Mesenchymal stem cell (in vitro differentiated cells and primary cell): ENCODE measurements around the gene SLC25A21.

ENCODE experiments used
- DNase-seq: peaks from one replicate; pipeline ENCODE4 v3.0.0-alpha.2; 2013
- H2AFZ ChIP-seq: one replicate; pipeline ENCODE4 v1.6.1; 2013; ENCODE audit warnings: low read depth, mild to moderate bottlenecking, control low read depth, inconsistent platforms, low read length, moderate library complexity
- H2AK5ac ChIP-seq: 2 replicates; pipeline ENCODE4 v1.6.1; 2013; ENCODE audit warnings: low read length, moderate library complexity, mild to moderate bottlenecking, inconsistent platforms; ENCODE audit not compliant: severe bottlenecking
- H2BK120ac ChIP-seq: one replicate; pipeline ENCODE4 v1.6.1; 2013; ENCODE audit warnings: low read depth, mild to moderate bottlenecking, inconsistent platforms, low read length, moderate library complexity
- H2BK12ac ChIP-seq, 2 experiments: one replicate each; pipeline ENCODE4 v1.6.1; 2013; ENCODE audit warnings: inconsistent platforms in 2 of 2, low read length in 2 of 2, mild to moderate bottlenecking in 2 of 2, moderate library complexity in 2 of 2, control low read depth in 1 of 2
- H2BK15ac ChIP-seq: one replicate; pipeline ENCODE4 v1.6.1; 2013; ENCODE audit warnings: mild to moderate bottlenecking, low read depth, inconsistent platforms; ENCODE audit not compliant: poor library complexity, severe bottlenecking
- H2BK5ac ChIP-seq: 2 replicates; pipeline ENCODE4 v1.6.1; 2013; ENCODE audit warnings: low read depth, mild to moderate bottlenecking, low read length, control low read depth, inconsistent platforms; ENCODE audit not compliant: poor library complexity, severe bottlenecking
- H3K14ac ChIP-seq, 2 experiments: one replicate each; pipeline ENCODE4 v1.6.1; 2013; ENCODE audit warnings: inconsistent platforms in 2 of 2, low read length in 2 of 2, control low read depth in 1 of 2, mild to moderate bottlenecking in 1 of 2, moderate library complexity in 1 of 2
- H3K18ac ChIP-seq, 2 experiments: one replicate each; pipeline ENCODE4 v1.6.1; 2013; ENCODE audit warnings: inconsistent platforms in 2 of 2, low read length in 2 of 2, control low read depth in 1 of 2, low read depth in 1 of 2, mild to moderate bottlenecking in 1 of 2
- H3K23ac ChIP-seq, 2 experiments: one replicate each; pipeline ENCODE4 v1.6.1; 2013; ENCODE audit warnings: inconsistent platforms in 2 of 2, low read length in 2 of 2, mild to moderate bottlenecking in 2 of 2, moderate library complexity in 2 of 2, control low read depth in 1 of 2
- H3K27ac ChIP-seq: 2 replicates; pipeline ENCODE4 v1.5.1; 2013; ENCODE audit warnings: mild to moderate bottlenecking, moderate library complexity, low read length, control low read depth, inconsistent platforms; ENCODE audit not compliant: poor library complexity, severe bottlenecking
- H3K27me3 ChIP-seq, 2 experiments: 2 replicates each; pipeline versions ENCODE4 v1.6.1 to v1.7.0; 2013; ENCODE audit warnings: low read length in 2 of 2, mild to moderate bottlenecking in 2 of 2, moderate library complexity in 2 of 2, control low read depth in 1 of 2, inconsistent platforms in 1 of 2; ENCODE audit not compliant: control insufficient read depth in 1 of 2, insufficient read depth in 1 of 2
- H3K36me3 ChIP-seq, 2 experiments: 2 replicates each; pipeline versions ENCODE4 v1.6.1 to v1.7.0; 2013; ENCODE audit warnings: low read length in 2 of 2, control low read depth in 1 of 2, inconsistent platforms in 1 of 2, low read depth in 1 of 2, mild to moderate bottlenecking in 1 of 2; ENCODE audit not compliant: insufficient read depth in 2 of 2, control insufficient read depth in 1 of 2
- H3K4ac ChIP-seq, 2 experiments: one replicate each; pipeline ENCODE4 v1.6.1; 2013; ENCODE audit warnings: inconsistent platforms in 2 of 2, low read length in 2 of 2, mild to moderate bottlenecking in 2 of 2, moderate library complexity in 2 of 2, control low read depth in 1 of 2, low read depth in 1 of 2
- H3K4me1 ChIP-seq: 2 replicates; pipeline ENCODE4 v1.6.1; 2013; ENCODE audit warnings: low read depth, low read length, control low read depth; ENCODE audit not compliant: control insufficient read depth, insufficient read depth
- H3K4me2 ChIP-seq: 2 replicates; pipeline ENCODE4 v1.6.1; 2013; ENCODE audit warnings: low read length, mild to moderate bottlenecking, inconsistent platforms; ENCODE audit not compliant: poor library complexity, severe bottlenecking
- H3K4me3 ChIP-seq, 2 experiments: 2 replicates each; pipeline versions ENCODE4 v1.5.1 to v1.7.0; 2013; ENCODE audit warnings: low read length in 2 of 2, mild to moderate bottlenecking in 2 of 2, control low read depth in 1 of 2, low read depth in 1 of 2; ENCODE audit not compliant: insufficient read depth in 1 of 2
- H3K79me1 ChIP-seq: replicated peaks from 2 replicates; pipeline ENCODE4 v1.6.1; 2013; ENCODE audit warnings: mild to moderate bottlenecking, control low read depth, low read length, inconsistent platforms; ENCODE audit not compliant: poor library complexity, severe bottlenecking
- H3K9ac ChIP-seq: 2 replicates; pipeline ENCODE4 v1.7.0; 2013; ENCODE audit warnings: mild to moderate bottlenecking, low read length, moderate library complexity
- H3K9me3 ChIP-seq: 2 replicates; pipeline ENCODE4 v1.7.0; 2013; ENCODE audit warnings: mild to moderate bottlenecking, low read length; ENCODE audit not compliant: control insufficient read depth
- H4K8ac ChIP-seq: one replicate; pipeline ENCODE4 v1.6.1; 2013; ENCODE audit warnings: inconsistent platforms, mild to moderate bottlenecking, low read length, moderate library complexity
- H4K91ac ChIP-seq: one replicate; pipeline ENCODE4 v1.6.1; 2013; ENCODE audit warnings: mild to moderate bottlenecking, low read length, inconsistent platforms
- WGBS: methylation state at CpG from one replicate; pipeline ENCODE4 v1.1.7; 2013; ENCODE audit warnings: mixed read lengths; 5-methylcytosine and 5-hydroxymethylcytosine counted together

SLC25A21 gene

GRCh38 chr14:36663404-36664321 lies 508.7 kb downstream of the SLC25A21 start:
- peak; percentile 30 for DNase-seq
- H3K36me3 ChIP-seq = peaks cover 0 to 12% of the 10 kb centered on the region in 2 experiments
- H3K27ac ChIP-seq = peak overlapping the region; percentile 50
- no peak overlapping the region for H2BK12ac ChIP-seq
- H4K91ac ChIP-seq = peak overlapping the region; percentile 37
- H2AFZ ChIP-seq = no peak overlapping the region
- peaks cover 28 to 90% of the 10 kb centered on the region in 2 experiments for H3K27me3 ChIP-seq
- peak overlapping the region; percentile 60 for H3K9ac ChIP-seq
- peak overlapping the region; percentile 89 for H3K4me2 ChIP-seq
- H3K9me3 ChIP-seq = no peaks in the 10 kb centered on the region
- no peak overlapping the region for H2AK5ac ChIP-seq
- peak overlapping the region; percentile 38 for H4K8ac ChIP-seq
- H3K18ac ChIP-seq = peak overlapping the region in 1 of 2 experiments; percentile 58
- peak overlapping the region in 1 of 2 experiments; percentile 40 for H3K23ac ChIP-seq
- H2BK5ac ChIP-seq = no peak overlapping the region
- peaks cover 9% of the 10 kb centered on the region for H3K79me1 ChIP-seq
- H3K4me3 ChIP-seq = peak overlapping the region; percentile 73 to 77
- H3K4me1 ChIP-seq = peaks cover 36% of the 10 kb centered on the region
- 1% methylated on average over 36 of the region's 39 CpGs for WGBS
- H2BK120ac ChIP-seq = no peak overlapping the region
- no peak overlapping the region for H2BK15ac ChIP-seq
- H3K14ac ChIP-seq = peak overlapping the region in 1 of 2 experiments; percentile 3
- no peak overlapping the region for H3K4ac ChIP-seq

- peak; percentile 45 for DNase-seq
- Histone ChIP-seq H3K23ac (peak overlapping the region; percentile 24 to 46), H3K4me3 (peak overlapping the region; percentile 73 to 77), H3K14ac (no peak overlapping the region), H3K4ac (no peak overlapping the region), H2AFZ (peak overlapping the region; percentile 6), H4K91ac (peak overlapping the region; percentile 37), H2AK5ac (no peak overlapping the region), H3K79me1 (peaks cover 9% of the 10 kb centered on the region), H3K4me1 (peaks cover 44% of the 10 kb centered on the region), H3K9ac (peak overlapping the region; percentile 60), H3K27ac (peak overlapping the region; percentile 45), H3K4me2 (peak overlapping the region; percentile 89), H3K27me3 (peaks cover 37 to 94% of the 10 kb centered on the region in 2 experiments), H3K36me3 (peaks cover 0 to 12% of the 10 kb centered on the region in 2 experiments), H2BK5ac (no peak overlapping the region), H3K18ac (peak overlapping the region in 1 of 2 experiments; percentile 58), H2BK12ac (no peak overlapping the region), H2BK15ac (no peak overlapping the region), H3K9me3 (no peaks in the 10 kb centered on the region), H2BK120ac (no peak overlapping the region), H4K8ac (no peak overlapping the region)
- 2% methylated on average over 71 of the region's 71 CpGs for WGBS
Measured at GRCh38 chr14:36662543-36663403, 509.6 kb downstream of the SLC25A21 start.

GRCh38 chr14:36662258-36662542 lies 510.2 kb downstream of the SLC25A21 start:
- no peak overlapping the region for H3K14ac ChIP-seq
- peak overlapping the region; percentile 45 for H3K27ac ChIP-seq
- H3K79me1 ChIP-seq = peaks cover 9% of the 10 kb centered on the region
- H2BK5ac ChIP-seq = no peak overlapping the region
- peaks cover 48% of the 10 kb centered on the region for H3K4me1 ChIP-seq
- no peak overlapping the region for H3K23ac ChIP-seq
- H3K4me3 ChIP-seq = peak overlapping the region; percentile 73 to 77
- H4K91ac ChIP-seq = no peak overlapping the region
- H4K8ac ChIP-seq = no peak overlapping the region
- DNase-seq = no peak
- H2BK15ac ChIP-seq = no peak overlapping the region
- H3K9me3 ChIP-seq = no peaks in the 10 kb centered on the region
- peaks cover 0 to 12% of the 10 kb centered on the region in 2 experiments for H3K36me3 ChIP-seq
- H3K9ac ChIP-seq = peak overlapping the region; percentile 60
- under 1% methylated on average over 7 of the region's 11 CpGs for WGBS
- peak overlapping the region in 1 of 2 experiments; percentile 22 for H3K18ac ChIP-seq
- H2AK5ac ChIP-seq = no peak overlapping the region
- no peak overlapping the region for H2BK12ac ChIP-seq
- H3K4ac ChIP-seq = no peak overlapping the region
- H2BK120ac ChIP-seq = no peak overlapping the region
- H3K4me2 ChIP-seq = peak overlapping the region; percentile 89
- no peak overlapping the region for H2AFZ ChIP-seq
- H3K27me3 ChIP-seq = peaks cover 42 to 94% of the 10 kb centered on the region in 2 experiments
